Mucosa of rectum (tissue), 2 donors: Measurements from ENCODE around the gene INTS15.

ENCODE experiments used
- H3K27ac ChIP-seq, 2 donors: one replicate each; pipeline ENCODE4 v1.7.0; 2013; ENCODE audit warnings: inconsistent platforms in 2 of 2, low read depth in 2 of 2, low read length in 2 of 2
- H3K27me3 ChIP-seq, 2 donors: one replicate each; pipeline ENCODE4 v1.7.0; 2013; ENCODE audit warnings: low read length in 2 of 2; ENCODE audit not compliant: control insufficient read depth in 2 of 2, insufficient read depth in 2 of 2
- H3K36me3 ChIP-seq, 2 donors: one replicate each; pipeline ENCODE4 v1.7.0; 2013; ENCODE audit warnings: low read length in 2 of 2; ENCODE audit not compliant: control insufficient read depth in 2 of 2, insufficient read depth in 2 of 2
- H3K4me1 ChIP-seq, 2 donors: one replicate each; pipeline ENCODE4 v1.7.0; 2013; ENCODE audit warnings: low read length in 2 of 2, mild to moderate bottlenecking in 1 of 2; ENCODE audit not compliant: control insufficient read depth in 2 of 2, insufficient read depth in 2 of 2
- H3K4me3 ChIP-seq, 2 donors: one replicate each; pipeline ENCODE4 v1.7.0; 2013; ENCODE audit warnings: low read length in 2 of 2
- H3K9ac ChIP-seq, 2 donors: one replicate each; pipeline ENCODE4 v1.7.0; 2013; ENCODE audit warnings: low read length in 2 of 2, low read depth in 1 of 2, mild to moderate bottlenecking in 1 of 2
- H3K9me3 ChIP-seq, 2 donors: one replicate each; pipeline ENCODE4 v1.7.0; 2013; ENCODE audit warnings: low read length in 2 of 2; ENCODE audit not compliant: control insufficient read depth in 2 of 2
- donor health status: healthy.
- donor health status: Normal muscosa, but diverticular disease.

Gene INTS15

GRCh38 chr7:6649241-6649961 lies 59.6 kb downstream of the INTS15 start:
- H3K9me3 ChIP-seq: no peaks in the 10 kb centered on the region
- H3K36me3 ChIP-seq: peaks cover 35 to 43% of the 10 kb centered on the region in 2 donors
- no peaks in the 10 kb centered on the region for H3K4me1 ChIP-seq
- no peak overlapping the region for H3K4me3 ChIP-seq
- no peak overlapping the region for H3K9ac ChIP-seq
- H3K27ac ChIP-seq: no peak overlapping the region
- no peaks in the 10 kb centered on the region for H3K27me3 ChIP-seq

GRCh38 chr7:6650086-6650485 lies 60.3 kb downstream of the INTS15 start:
- Histone ChIP-seq H3K4me1 (no peaks in the 10 kb centered on the region), H3K4me3 (no peak overlapping the region), H3K27ac (no peak overlapping the region), H3K36me3 (peaks cover 29 to 39% of the 10 kb centered on the region in 2 donors), H3K9me3 (no peaks in the 10 kb centered on the region), H3K27me3 (no peaks in the 10 kb centered on the region), H3K9ac (no peak overlapping the region)

DNA sequence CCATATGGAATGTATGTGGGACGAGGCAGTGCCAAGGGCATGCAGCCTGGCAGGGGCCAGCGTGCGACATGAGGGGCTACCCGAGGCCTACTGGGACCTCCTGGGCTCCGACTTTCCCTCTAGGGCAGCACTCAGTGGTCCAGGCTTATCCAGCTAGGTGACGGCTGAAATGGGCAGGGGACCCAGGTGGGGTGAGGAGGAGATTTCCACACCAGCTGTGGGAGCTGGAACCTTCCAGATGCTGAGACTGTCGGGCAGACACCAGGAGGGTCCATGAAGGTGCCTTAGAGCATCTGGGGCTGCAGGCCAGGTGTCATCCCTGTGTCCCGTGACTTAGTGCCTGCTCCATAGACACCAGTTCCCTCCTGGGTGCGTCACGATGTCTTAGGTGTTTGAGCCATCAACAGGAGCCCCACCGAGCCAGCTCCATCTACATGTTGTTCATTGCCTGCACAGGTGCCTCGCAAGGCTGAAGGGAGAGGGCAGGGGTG lies 60.7 kb downstream of the INTS15 start:
- H3K36me3 ChIP-seq: peaks cover 27 to 38% of the 10 kb centered on the region in 2 donors
- H3K4me3 ChIP-seq: no peak overlapping the region
- H3K9ac ChIP-seq: no peak overlapping the region
- no peaks in the 10 kb centered on the region for H3K9me3 ChIP-seq
- H3K27ac ChIP-seq: no peak overlapping the region
- H3K27me3 ChIP-seq: no peaks in the 10 kb centered on the region
- H3K4me1 ChIP-seq: no peaks in the 10 kb centered on the region

DNA sequence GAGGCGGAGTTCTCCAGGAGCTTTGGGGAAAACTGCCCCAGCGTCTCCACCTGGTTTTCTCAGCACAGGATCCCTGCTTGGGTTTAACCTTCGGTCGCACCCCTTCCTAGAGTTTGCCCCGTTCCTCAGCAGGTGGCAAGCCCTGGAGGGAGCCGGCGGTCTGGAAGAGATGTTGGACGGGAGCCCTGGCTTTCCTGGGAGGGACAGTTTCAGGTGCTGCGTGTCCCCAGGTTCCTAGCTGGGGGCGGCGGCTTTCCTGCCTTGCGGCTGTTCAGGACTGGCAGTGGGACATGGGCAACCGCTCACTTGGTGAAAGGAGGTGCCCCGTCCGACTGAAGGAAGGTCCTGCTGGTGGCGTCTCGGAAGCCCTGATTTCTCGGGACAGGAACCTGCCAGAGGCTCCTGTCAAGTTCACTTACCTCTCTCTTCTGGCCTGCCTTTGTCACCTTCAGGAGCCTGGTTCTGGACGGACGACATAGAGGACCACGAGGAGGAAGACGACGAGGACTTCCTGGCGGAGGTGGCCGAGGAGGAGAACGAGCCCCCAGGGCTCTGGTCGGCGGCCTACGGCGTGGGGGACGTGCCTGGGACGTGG lies 62.1 kb downstream of the INTS15 start:
- H3K27ac ChIP-seq: no peak overlapping the region
- no peaks in the 10 kb centered on the region for H3K4me1 ChIP-seq
- no peaks in the 10 kb centered on the region for H3K9me3 ChIP-seq
- H3K4me3 ChIP-seq: no peak overlapping the region
- H3K27me3 ChIP-seq: no peaks in the 10 kb centered on the region
- H3K9ac ChIP-seq: no peak overlapping the region
- peaks cover 27 to 38% of the 10 kb centered on the region in 2 donors for H3K36me3 ChIP-seq

DNA sequence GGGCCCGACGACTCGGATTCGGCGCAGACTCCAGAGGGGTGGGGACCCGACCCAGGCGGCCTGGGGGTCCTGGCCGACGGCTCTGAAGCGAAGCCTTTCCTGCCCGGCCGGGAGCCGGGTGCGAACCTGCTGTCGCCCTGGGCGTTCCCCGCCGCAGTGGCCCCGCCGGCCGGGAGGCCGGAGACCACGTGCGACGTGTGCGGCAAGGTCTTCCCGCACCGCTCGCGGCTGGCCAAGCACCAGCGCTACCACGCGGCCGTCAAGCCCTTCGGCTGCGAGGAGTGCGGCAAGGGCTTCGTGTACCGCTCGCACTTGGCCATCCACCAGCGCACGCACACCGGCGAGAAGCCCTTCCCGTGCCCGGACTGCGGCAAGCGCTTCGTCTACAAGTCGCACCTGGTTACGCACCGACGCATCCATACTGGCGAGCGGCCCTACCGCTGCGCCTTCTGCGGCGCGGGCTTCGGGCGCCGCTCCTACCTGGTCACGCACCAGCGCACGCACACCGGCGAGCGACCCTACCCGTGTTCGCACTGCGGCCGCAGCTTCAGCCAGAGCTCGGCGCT lies 62.7 kb downstream of the INTS15 start:
- Histone ChIP-seq H3K4me3 (no peak overlapping the region), H3K9ac (no peak overlapping the region), H3K27ac (no peak overlapping the region), H3K36me3 (peaks cover 24 to 35% of the 10 kb centered on the region in 2 donors), H3K27me3 (no peaks in the 10 kb centered on the region), H3K9me3 (no peaks in the 10 kb centered on the region), H3K4me1 (no peaks in the 10 kb centered on the region)

- H3K4me3 ChIP-seq: no peak overlapping the region
- no peaks in the 10 kb centered on the region for H3K4me1 ChIP-seq
- peaks cover 20 to 29% of the 10 kb centered on the region in 2 donors for H3K36me3 ChIP-seq
- no peak overlapping the region for H3K27ac ChIP-seq
- no peaks in the 10 kb centered on the region for H3K9me3 ChIP-seq
- no peak overlapping the region for H3K9ac ChIP-seq
- no peaks in the 10 kb centered on the region for H3K27me3 ChIP-seq
Measured at GRCh38 chr7:6653071-6654003, 63.5 kb downstream of the INTS15 start.

GRCh38 chr7:6654113-6654841 lies 64.5 kb downstream of the INTS15 start:
- Histone ChIP-seq H3K9me3 (no peaks in the 10 kb centered on the region), H3K27ac (no peak overlapping the region), H3K9ac (no peak overlapping the region), H3K27me3 (peaks cover 0 to 3% of the 10 kb centered on the region in 2 donors), H3K36me3 (peaks cover 18 to 29% of the 10 kb centered on the region in 2 donors), H3K4me1 (no peaks in the 10 kb centered on the region), H3K4me3 (no peak overlapping the region)

- Histone ChIP-seq H3K9ac (no peak overlapping the region), H3K27ac (no peak overlapping the region), H3K36me3 (peaks cover 18 to 29% of the 10 kb centered on the region in 2 donors), H3K4me1 (no peaks in the 10 kb centered on the region), H3K27me3 (peaks cover 0 to 3% of the 10 kb centered on the region in 2 donors), H3K9me3 (no peaks in the 10 kb centered on the region), H3K4me3 (no peak overlapping the region)
Measured at GRCh38 chr7:6654842-6655610, 65.2 kb downstream of the INTS15 start.
